Breast epithelium (tissue), 3 donors: ENCODE results near the gene HRAS.

Source experiments
- CTCF ChIP-seq, 3 donors: fragments of 450-650 bp; IDR thresholded peaks; one replicate each; pipeline ENCODE4 v1.5.1; 2016 to 2017; ENCODE audit warnings: antibody characterized with exemption in 3 of 3, mild to moderate bottlenecking in 3 of 3, moderate library complexity in 3 of 3
- POLR2AphosphoS5 ChIP-seq, 3 donors: sonication (generic); formaldehyde crosslinking; IDR thresholded peaks; one replicate each; pipeline ENCODE4 v1.6.1; 2017; ENCODE audit warnings: antibody characterized with exemption in 3 of 3

- no peak for TF ChIP-seq CTCF (IDR thresholded peaks at IDR 0.05)
- TF ChIP-seq POLR2AphosphoS5 (IDR thresholded peaks at IDR 0.05): no peak
Observed at GRCh38 chr11:559712-560304, 24.4 kb upstream of the HRAS start.
